SK-N-SH (cell line): Measurements from ENCODE around the gene NEURL3. TPM values are rescaled to one million over a fixed set of nuclear protein-coding genes. Genes with fewer than 3 reads are reported as not detected.

Experiments used
- CTCF ChIA-PET: fragments of 300-600, 350-600 bp; formaldehyde crosslinking; extraction: SDS; loops from one replicate; lab custom pipeline; 2021; lab: Yijun Ruan, JAX
- POLR2A ChIA-PET: fragments of 350-600 bp; sonication (Branson Sonifier 250); formaldehyde crosslinking; extraction: SDS; loops from one replicate; lab custom pipeline; 2020; ENCODE audit warnings: antibody characterized with exemption, inconsistent platforms; lab: Yijun Ruan, JAX
- DNase-seq: peaks from one replicate; pipeline ENCODE4 v3.0.0; 2012
- H2AFZ ChIP-seq: fragments of 200-600 bp; sonication (generic); 2 replicates; pipeline ENCODE4 v1.8.1; 2016; ENCODE audit warnings: antibody characterized with exemption, mild to moderate bottlenecking, low read depth
- H3F3A ChIP-seq: fragments of 200-600 bp; sonication (generic); replicated peaks from 2 replicates; pipeline ENCODE3; 2016; ENCODE audit warnings: antibody characterized with exemption, mild to moderate bottlenecking; ENCODE audit not compliant: insufficient read depth
- H3K27ac ChIP-seq, 2 experiments: fragments of 200-500 bp in 1 of 2; fragments of 200-600 bp in 1 of 2; sonication (Bioruptor generic) in 1 of 2; sonication (generic), shearing (Covaris generic) in 1 of 2; 2 replicates each; pipeline versions ENCODE4 v1.5.1 to v1.6.1; 2014 to 2016; ENCODE audit warnings: low read depth in 2 of 2, inconsistent platforms in 1 of 2, low read length in 1 of 2, mild to moderate bottlenecking in 1 of 2, mixed read lengths in 1 of 2
- H3K27me3 ChIP-seq: fragments of 200-600 bp; sonication (generic), shearing (Covaris generic); 2 replicates; pipeline ENCODE4 v1.6.1; 2016; ENCODE audit warnings: mixed run types; ENCODE audit not compliant: insufficient read depth
- H3K36me3 ChIP-seq, 2 experiments: fragments of 200-500 bp in 1 of 2; fragments of 200-600 bp in 1 of 2; sonication (Bioruptor generic) in 1 of 2; sonication (generic) in 1 of 2; replicated peaks in 1 of 2; 2 replicates each; pipeline versions ENCODE3 to v1.5.1; 2014 to 2016; ENCODE audit warnings: low read length in 1 of 2, mild to moderate bottlenecking in 1 of 2; ENCODE audit not compliant: insufficient read depth in 2 of 2, control insufficient read depth in 1 of 2
- H3K4me1 ChIP-seq, 2 experiments: fragments of 200-500 bp in 1 of 2; fragments of 200-600 bp in 1 of 2; sonication (Bioruptor generic) in 1 of 2; sonication (generic), shearing (Covaris generic) in 1 of 2; 2 replicates each; pipeline versions ENCODE4 v1.5.1 to v1.6.1; 2014 to 2016; ENCODE audit warnings: low read depth in 1 of 2, low read length in 1 of 2, mixed run types in 1 of 2; ENCODE audit not compliant: insufficient read depth in 2 of 2, control insufficient read depth in 1 of 2
- H3K4me2 ChIP-seq: fragments of 200-600 bp; sonication (generic), shearing (Covaris generic); 2 replicates; pipeline ENCODE4 v1.6.1; 2017; ENCODE audit warnings: mixed run types
- H3K4me3 ChIP-seq, 2 experiments: fragments of 200-500 bp in 1 of 2; fragments of 200-600 bp in 1 of 2; sonication (Bioruptor generic) in 1 of 2; sonication (generic), shearing (Covaris generic) in 1 of 2; 2 replicates each; pipeline versions ENCODE4 v1.5.1 to v1.8.1; 2014 to 2016; ENCODE audit warnings: low read depth in 2 of 2, inconsistent platforms in 1 of 2, low read length in 1 of 2, mild to moderate bottlenecking in 1 of 2, mixed read lengths in 1 of 2, moderate library complexity in 1 of 2
- H3K79me2 ChIP-seq: fragments of 200-600 bp; sonication (generic); 2 replicates; pipeline ENCODE4 v1.8.1; 2017; ENCODE audit warnings: mild to moderate bottlenecking; ENCODE audit not compliant: insufficient read depth
- H3K9ac ChIP-seq: fragments of 200-600 bp; sonication (generic); 2 replicates; pipeline ENCODE4 v1.6.1; 2017; ENCODE audit warnings: mixed run types
- H3K9me2 ChIP-seq: fragments of 200-600 bp; sonication (generic); 2 replicates; pipeline ENCODE4 v1.6.1; 2017; ENCODE audit warnings: mixed run types
- H3K9me3 ChIP-seq: fragments of 200-600 bp; sonication (generic); 2 replicates; pipeline ENCODE4 v1.6.1; 2017; ENCODE audit warnings: mixed run types, mild to moderate bottlenecking, moderate library complexity
- H4K20me1 ChIP-seq: fragments of 200-600 bp; sonication (generic); 2 replicates; pipeline ENCODE4 v1.6.1; 2017; ENCODE audit warnings: mild to moderate bottlenecking, mixed run types; ENCODE audit not compliant: insufficient read depth
- ELF1 ChIP-seq: IDR thresholded peaks from 2 replicates; pipeline ENCODE4 v1.4.0; 2012
- EZH2phosphoT487 ChIP-seq: fragments of 200-600 bp; sonication (generic); IDR thresholded peaks from 2 replicates; pipeline ENCODE4 v1.6.1; 2017; ENCODE audit warnings: low read depth, mixed run types, mild to moderate bottlenecking, antibody characterized with exemption, moderate library complexity, borderline replicate concordance
- FOSL2 ChIP-seq: IDR thresholded peaks from 2 replicates; pipeline ENCODE4 v1.4.0; 2012; ENCODE audit warnings: low read depth, mild to moderate bottlenecking, moderate library complexity, borderline replicate concordance
- GABPA ChIP-seq: IDR thresholded peaks from 2 replicates; pipeline ENCODE4 v1.4.0; 2012; ENCODE audit warnings: low read depth, mild to moderate bottlenecking
- IRF3 ChIP-seq: fragments of 150-350 bp; IDR thresholded peaks from 2 replicates; pipeline ENCODE4 v1.6.1; 2016; ENCODE audit warnings: mild to moderate bottlenecking, low read depth, low read length
- JUND ChIP-seq: IDR thresholded peaks from 2 replicates; pipeline ENCODE4 v1.4.0; 2012
- MEF2A ChIP-seq: IDR thresholded peaks from 2 replicates; pipeline ENCODE4 v1.4.0; 2012; ENCODE audit warnings: low read depth, borderline replicate concordance
- MXI1 ChIP-seq: IDR thresholded peaks from 2 replicates; pipeline ENCODE4 v1.6.1; 2012; ENCODE audit warnings: mild to moderate bottlenecking, low read depth, low read length, improper control_type of control experiment
- NFIC ChIP-seq: IDR thresholded peaks from 2 replicates; pipeline ENCODE4 v1.4.0; 2012; ENCODE audit warnings: borderline replicate concordance
- POLR2AphosphoS5 ChIP-seq: IDR thresholded peaks from 2 replicates; pipeline ENCODE4 v1.6.1; 2012; ENCODE audit warnings: low read depth, low read length
- RCOR1 ChIP-seq: fragments of 150-350 bp; IDR thresholded peaks from 2 replicates; pipeline ENCODE4 v1.6.1; 2017; ENCODE audit warnings: antibody characterized with exemption, low read length
- RFX5 ChIP-seq: IDR thresholded peaks from 2 replicates; pipeline ENCODE4 v1.6.1; 2012; ENCODE audit warnings: mild to moderate bottlenecking, improper control_type of control experiment, low read length
- RXRA ChIP-seq: IDR thresholded peaks from 2 replicates; pipeline ENCODE4 v1.4.0; 2012; ENCODE audit warnings: low read depth, mild to moderate bottlenecking, borderline replicate concordance
- SMC3 ChIP-seq: IDR thresholded peaks from 2 replicates; pipeline ENCODE4 v1.6.1; 2012; ENCODE audit warnings: low read depth, low read length, improper control_type of control experiment
- TAF1 ChIP-seq: IDR thresholded peaks from 2 replicates; pipeline ENCODE4 v1.6.1; 2012; ENCODE audit warnings: low read depth, mild to moderate bottlenecking, low read length, moderate library complexity, borderline replicate concordance
- TCF12 ChIP-seq: IDR thresholded peaks from 2 replicates; pipeline ENCODE4 v1.4.0; 2012
- USF1 ChIP-seq: IDR thresholded peaks from 2 replicates; pipeline ENCODE4 v1.4.0; 2012; ENCODE audit warnings: low read depth, borderline replicate concordance
- WGBS: methylation state at CpG from one replicate; pipeline ENCODE4 v1.1.6; 2017; ENCODE audit warnings: low lambda C conversion rate; 5-methylcytosine and 5-hydroxymethylcytosine counted together
- polyA plus RNA-seq, 3 experiments: library from polyadenylated mRNA; depleted of rRNA; stranded (reverse); fragments of >200 nt; gene quantifications; 2 replicates each; pipeline ENCODE4 v1.2.3, GENCODE V29; 2012
- TF ChIP-seq, protein P1 (sequence below): fragments of 150-350 bp; IDR thresholded peaks from 2 replicates; pipeline ENCODE4 v1.6.1; 2017; ENCODE audit warnings: antibody characterized with exemption, low read length, low read depth, borderline replicate concordance

NEURL3 gene
- polyA plus RNA-seq, 1 of the 3 experiments (the other 2 are of a cell fraction), result 0.08 TPM

DNA sequence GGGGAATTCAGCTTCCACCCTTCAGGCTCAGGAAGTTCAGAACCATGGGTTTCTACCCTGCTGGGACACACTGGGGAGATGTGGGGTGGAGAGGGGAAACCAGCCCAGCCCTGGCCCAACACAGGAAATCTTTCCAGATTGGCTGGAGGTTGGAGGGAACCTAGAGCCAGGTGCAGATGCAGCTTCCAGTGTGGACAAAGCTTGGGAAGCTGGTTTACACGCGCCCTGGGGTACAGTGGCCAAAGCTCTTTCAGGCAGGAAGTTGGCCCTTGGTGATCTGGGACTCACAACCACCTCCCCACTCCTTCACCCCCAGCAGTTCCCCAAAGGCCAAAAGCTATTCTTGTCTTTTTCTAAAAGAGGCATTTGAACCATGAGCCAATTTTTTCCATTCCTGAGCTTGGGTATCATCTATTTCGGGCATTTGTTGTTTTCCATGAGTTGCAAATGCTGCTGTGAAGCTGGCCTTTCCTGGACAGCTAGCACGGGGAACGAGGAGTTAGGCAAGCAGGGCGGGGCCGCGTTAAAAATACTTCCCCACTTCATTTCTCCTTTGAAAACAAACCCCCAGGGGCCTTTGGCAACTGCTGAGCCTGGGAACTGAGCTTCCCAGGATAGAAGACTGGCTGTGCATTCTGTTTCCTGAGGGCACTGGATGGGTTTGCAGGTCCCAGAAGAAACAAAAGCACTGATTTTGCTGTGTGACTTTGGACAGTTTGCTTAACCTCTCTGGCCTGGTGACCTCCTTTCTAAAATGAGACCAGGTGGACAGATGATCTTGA lies 28.3 kb upstream of the NEURL3 start:
- H3K27me3 ChIP-seq, result no peaks in the 10 kb centered on the region
- no peaks in the 10 kb centered on the region for H3K9me2 ChIP-seq
- 0 out of 2 replicates have a peak, but pooled peaks cover 3% of the 10 kb centered on the region for H3K79me2 ChIP-seq
- TF ChIP-seq IRF3, result no peak
- ChIA-PET POLR2A (no interaction called here), CTCF (interaction anchor here (0.7 to 6.2 kb wide), 5 partner anchors 14 to 358 kb away, joined by 3 to 47 read pairs (median 3); no protein-coding TSS in a partner anchor)
- no peak overlapping the region for H3K4me3 ChIP-seq
- H3K9me3 ChIP-seq, result no peaks in the 10 kb centered on the region
- no peak for DNase-seq
- WGBS, result 59% methylated on average over 8 of the region's 8 CpGs
- H3K9ac ChIP-seq, result no peak overlapping the region
- H3F3A ChIP-seq, result peaks cover 7% of the 10 kb centered on the region
- H3K36me3 ChIP-seq, result no peaks in the 10 kb centered on the region
- H3K4me1 ChIP-seq, result peaks cover 34 to 49% of the 10 kb centered on the region in 2 experiments
- H2AFZ ChIP-seq, result 0 out of 2 replicates have a peak overlapping the region, but pooled peaks have one; percentile 23
- no peak overlapping the region; a peak in 1 of 4 replicates for H3K27ac ChIP-seq
- H3K4me2 ChIP-seq, result no peak overlapping the region
- H4K20me1 ChIP-seq, result peaks cover 11% of the 10 kb centered on the region; the same call in 1 of the 2 replicates

DNA sequence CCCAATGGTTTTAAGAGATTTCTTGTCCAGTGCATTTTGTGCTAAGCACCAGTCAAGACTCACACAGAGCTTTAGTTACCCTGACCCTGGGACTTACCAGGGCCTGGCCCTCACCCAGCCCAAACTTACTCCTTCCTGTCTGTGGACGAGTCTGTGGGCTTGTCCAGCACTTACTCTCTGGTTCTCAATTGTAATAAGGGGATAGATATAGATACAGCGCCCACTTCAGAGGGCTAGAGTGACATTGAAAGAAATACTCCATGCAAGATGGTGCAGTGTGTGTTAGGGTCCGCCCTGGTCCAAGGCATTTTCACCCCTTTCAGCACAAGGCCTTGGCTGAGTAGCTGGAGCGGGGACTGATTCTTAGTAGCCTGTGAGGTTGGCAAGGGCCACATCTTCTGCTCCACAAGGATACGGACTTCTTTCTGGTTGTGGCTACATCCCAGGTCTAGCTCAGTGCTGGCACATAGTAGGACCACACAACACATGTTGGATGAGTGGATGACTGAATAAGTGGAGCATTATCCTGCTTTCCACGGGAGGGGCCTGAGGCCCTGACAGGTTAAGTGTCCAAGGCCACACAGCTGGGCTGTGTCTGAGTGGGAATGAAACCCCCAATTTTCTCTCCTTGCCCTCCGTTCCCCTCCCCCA lies 27.6 kb upstream of the NEURL3 start:
- TF ChIP-seq TCF12, result no peak
- TF ChIP-seq RFX5, result no peak
- no peak for TF ChIP-seq GABPA
- TF ChIP-seq SMC3, result no peak
- no peak for TF ChIP-seq USF1
- TF ChIP-seq IRF3, result no peak
- no peak for TF ChIP-seq JUND
- TF ChIP-seq POLR2AphosphoS5, result no peak
- TF ChIP-seq NFIC, result no peak
- TF ChIP-seq RXRA, result no peak
- no peak for TF ChIP-seq MEF2A
- no peak for TF ChIP-seq MXI1
- TF ChIP-seq RCOR1, result no peak
- no peak for TF ChIP-seq ELF1
- TF ChIP-seq EZH2phosphoT487, result no peak
- TF ChIP-seq, protein P1, sequence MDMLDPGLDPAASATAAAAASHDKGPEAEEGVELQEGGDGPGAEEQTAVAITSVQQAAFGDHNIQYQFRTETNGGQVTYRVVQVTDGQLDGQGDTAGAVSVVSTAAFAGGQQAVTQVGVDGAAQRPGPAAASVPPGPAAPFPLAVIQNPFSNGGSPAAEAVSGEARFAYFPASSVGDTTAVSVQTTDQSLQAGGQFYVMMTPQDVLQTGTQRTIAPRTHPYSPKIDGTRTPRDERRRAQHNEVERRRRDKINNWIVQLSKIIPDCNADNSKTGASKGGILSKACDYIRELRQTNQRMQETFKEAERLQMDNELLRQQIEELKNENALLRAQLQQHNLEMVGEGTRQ, result no peak
- TF ChIP-seq TAF1, result no peak
- TF ChIP-seq FOSL2, result no peak
- peak overlapping the region; percentile 49; the same call in 1 of the 2 replicates for H3K4me2 ChIP-seq
- H3F3A ChIP-seq, result peaks cover 7% of the 10 kb centered on the region
- POLR2A ChIA-PET, result no interaction called here
- H3K9ac ChIP-seq, result no peak overlapping the region
- 90% methylated on average over 7 of the region's 7 CpGs for WGBS
- CTCF ChIA-PET, result interaction anchor here (3.4 to 6.2 kb wide), 2 partner anchors 22 to 23 kb away, joined by 25 to 47 read pairs; no protein-coding TSS in a partner anchor
- 0 out of 2 replicates have a peak, but pooled peaks cover 3% of the 10 kb centered on the region for H3K79me2 ChIP-seq
- peak overlapping the region; percentile 74 for H2AFZ ChIP-seq
- H3K9me2 ChIP-seq, result no peaks in the 10 kb centered on the region
- H3K36me3 ChIP-seq, result no peaks in the 10 kb centered on the region
- no peaks in the 10 kb centered on the region for H3K9me3 ChIP-seq
- H3K27ac ChIP-seq, result peak overlapping the region in 1 of 2 experiments; percentile 53; a peak in 1 of 4 replicates
- no peak for DNase-seq
- H3K27me3 ChIP-seq, result no peaks in the 10 kb centered on the region
- peaks cover 32 to 49% of the 10 kb centered on the region in 2 experiments for H3K4me1 ChIP-seq
- no peak overlapping the region for H3K4me3 ChIP-seq
- peaks cover 5% of the 10 kb centered on the region; the same call in 1 of the 2 replicates for H4K20me1 ChIP-seq
